ENCODE data around the gene REEP5.

Gene REEP5

GRCh38 chr5:112885001-112885400, 37.0 kb downstream of the REEP5 start:
- DNase-seq, result no peak
- Mint-ChIP-seq H3K4me1 (no peaks in the 10 kb centered on the region), H3K36me3 (ENCODE audit: low read depth) (peaks cover 25% of the 10 kb centered on the region), H3K27me3 (ENCODE audit: low read depth, poor library complexity) (no peaks in the 10 kb centered on the region), H3K27ac (no peak overlapping the region), H3K9me3 (no peaks in the 10 kb centered on the region), H3K4me3 (no peak overlapping the region)
- no peak for TF ChIP-seq CTCF (IDR thresholded peaks at IDR 0.05)

- no peak for DNase-seq
- no peak overlapping the region for H3K4me3 Mint-ChIP-seq
- no peak overlapping the region for H3K27ac Mint-ChIP-seq
- H3K27me3 Mint-ChIP-seq (ENCODE audit: low read depth, poor library complexity), result no peaks in the 10 kb centered on the region
- TF ChIP-seq CTCF (IDR thresholded peaks at IDR 0.05), result no peak
- H3K9me3 Mint-ChIP-seq, result no peaks in the 10 kb centered on the region
- no peaks in the 10 kb centered on the region for H3K4me1 Mint-ChIP-seq
- peaks cover 24% of the 10 kb centered on the region for H3K36me3 Mint-ChIP-seq (ENCODE audit: low read depth)
These were observed 38.8 kb downstream of the REEP5 start for GRCh38 chr5:112883192-112883591.

GRCh38 chr5:112880219-112880964, 41.6 kb downstream of the REEP5 start:
- Mint-ChIP-seq H3K9me3 (no peaks in the 10 kb centered on the region), H3K27me3 (ENCODE audit: low read depth, poor library complexity) (no peaks in the 10 kb centered on the region), H3K4me1 (no peaks in the 10 kb centered on the region), H3K4me3 (no peak overlapping the region), H3K27ac (peak overlapping the region; percentile 21), H3K36me3 (ENCODE audit: low read depth) (peaks cover 26% of the 10 kb centered on the region)
- TF ChIP-seq CTCF (IDR thresholded peaks at IDR 0.05), result no peak
- no peak for DNase-seq

- DNase-seq, result no peak
- Mint-ChIP-seq H3K27me3 (ENCODE audit: low read depth, poor library complexity) (peaks cover 3% of the 10 kb centered on the region), H3K27ac (peak overlapping the region; percentile 10), H3K4me1 (no peaks in the 10 kb centered on the region), H3K4me3 (no peak overlapping the region), H3K36me3 (ENCODE audit: low read depth) (peaks cover 22% of the 10 kb centered on the region), H3K9me3 (no peaks in the 10 kb centered on the region)
- no peak for TF ChIP-seq CTCF (IDR thresholded peaks at IDR 0.05)
These were observed 43.3 kb downstream of the REEP5 start for GRCh38 chr5:112878760-112879159.

GRCh38 chr5:112878101-112878500, 43.9 kb downstream of the REEP5 start:
- H3K9me3 Mint-ChIP-seq, result no peaks in the 10 kb centered on the region
- TF ChIP-seq CTCF (IDR thresholded peaks at IDR 0.05), result no peak
- H3K4me3 Mint-ChIP-seq, result no peak overlapping the region
- no peak overlapping the region for H3K27ac Mint-ChIP-seq
- H3K4me1 Mint-ChIP-seq, result no peaks in the 10 kb centered on the region
- peaks cover 25% of the 10 kb centered on the region for H3K36me3 Mint-ChIP-seq (ENCODE audit: low read depth)
- no peak for DNase-seq
- H3K27me3 Mint-ChIP-seq (ENCODE audit: low read depth, poor library complexity), result peaks cover 3% of the 10 kb centered on the region

DNA sequence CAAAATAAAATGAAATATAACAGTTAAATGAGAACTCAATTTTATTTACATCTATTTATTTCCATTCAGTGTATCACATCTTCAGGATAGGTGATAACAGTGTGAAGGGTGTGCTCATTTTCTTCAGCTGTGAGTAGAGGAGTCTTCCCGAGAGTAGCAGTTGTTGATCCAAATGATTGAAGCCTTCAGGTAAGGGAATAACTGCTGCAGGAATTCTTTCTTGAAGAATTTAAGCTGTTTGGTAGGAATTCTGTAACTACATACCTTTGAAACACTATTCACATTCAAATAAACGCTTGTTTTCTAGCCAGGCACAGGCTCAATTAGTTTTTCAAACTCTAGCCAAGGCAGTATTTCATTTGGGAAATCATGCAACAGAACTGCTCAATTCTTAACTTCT, 45.7 kb downstream of the REEP5 start:
- DNase-seq, result no peak
- Mint-ChIP-seq H3K4me3 (no peak overlapping the region), H3K36me3 (ENCODE audit: low read depth) (peaks cover 36% of the 10 kb centered on the region), H3K27me3 (ENCODE audit: low read depth, poor library complexity) (peaks cover 3% of the 10 kb centered on the region), H3K9me3 (no peaks in the 10 kb centered on the region), H3K4me1 (no peaks in the 10 kb centered on the region), H3K27ac (no peak overlapping the region)
- TF ChIP-seq CTCF (IDR thresholded peaks at IDR 0.05), result no peak
